Activated CD8-positive, alpha-beta memory T cell treated with anti-CD3 and anti-CD28 coated beads, Interleukin-2, amount 50 U/mL, for 48 hours (primary cell): ENCODE data around the gene PRDM1.
A peak's percentile ranks its signal among the peaks of the same experiment; 100 is the strongest.

Source experiments
- DNase-seq: peaks from one replicate; pipeline ENCODE4 v3.0.0-alpha.2; 2020

Gene PRDM1

DNA sequence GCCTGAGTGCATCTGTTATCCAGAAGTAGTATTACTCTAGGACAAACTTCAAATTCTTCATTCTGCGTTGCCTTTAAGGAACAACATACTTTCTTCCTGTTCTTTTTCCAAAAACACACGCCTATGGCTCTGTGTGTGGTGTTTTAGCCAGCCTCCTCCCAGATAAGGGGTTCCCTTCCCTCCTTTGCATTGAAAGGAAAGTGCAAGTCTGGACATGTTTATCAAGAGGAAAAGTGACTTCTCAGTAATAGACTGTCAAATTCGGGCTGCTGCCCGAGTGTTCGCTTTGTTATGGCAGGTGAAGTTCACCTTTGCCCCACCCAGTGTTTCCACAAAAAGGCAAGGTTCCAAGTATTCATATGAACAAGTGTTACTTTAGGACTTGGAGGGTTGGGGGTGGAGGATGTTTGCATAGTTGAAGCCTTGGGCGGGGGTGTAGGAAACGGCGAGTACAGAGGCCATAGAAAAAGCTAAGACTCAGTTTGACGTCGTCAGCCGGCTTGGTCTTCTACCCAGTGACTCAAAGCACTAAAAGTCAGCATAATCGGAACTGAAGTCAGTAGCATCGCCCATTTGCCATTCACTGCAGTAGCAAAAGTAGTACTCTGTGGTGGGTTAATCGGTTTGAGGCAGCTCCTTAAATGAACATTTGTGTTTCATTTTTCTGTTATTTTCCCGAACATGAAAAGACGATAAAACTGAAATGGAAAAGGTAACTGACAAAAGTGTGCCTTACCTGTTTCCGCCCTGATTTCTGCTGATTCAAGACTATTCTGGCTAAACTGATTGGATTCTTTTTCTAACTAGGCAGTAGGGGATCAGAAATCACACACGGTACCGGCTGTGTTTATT, 12.5 kb downstream of the PRDM1 start:
- peak; percentile 81 for DNase-seq

DNA sequence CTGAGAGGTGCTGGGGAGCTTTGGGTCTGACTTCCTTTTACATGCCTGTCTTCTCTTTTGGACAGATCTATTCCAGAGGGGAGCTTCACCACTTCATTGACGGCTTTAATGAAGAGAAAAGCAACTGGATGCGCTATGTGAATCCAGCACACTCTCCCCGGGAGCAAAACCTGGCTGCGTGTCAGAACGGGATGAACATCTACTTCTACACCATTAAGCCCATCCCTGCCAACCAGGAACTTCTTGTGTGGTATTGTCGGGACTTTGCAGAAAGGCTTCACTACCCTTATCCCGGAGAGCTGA, 13.1 kb downstream of the PRDM1 start:
- no peak for DNase-seq

DNA sequence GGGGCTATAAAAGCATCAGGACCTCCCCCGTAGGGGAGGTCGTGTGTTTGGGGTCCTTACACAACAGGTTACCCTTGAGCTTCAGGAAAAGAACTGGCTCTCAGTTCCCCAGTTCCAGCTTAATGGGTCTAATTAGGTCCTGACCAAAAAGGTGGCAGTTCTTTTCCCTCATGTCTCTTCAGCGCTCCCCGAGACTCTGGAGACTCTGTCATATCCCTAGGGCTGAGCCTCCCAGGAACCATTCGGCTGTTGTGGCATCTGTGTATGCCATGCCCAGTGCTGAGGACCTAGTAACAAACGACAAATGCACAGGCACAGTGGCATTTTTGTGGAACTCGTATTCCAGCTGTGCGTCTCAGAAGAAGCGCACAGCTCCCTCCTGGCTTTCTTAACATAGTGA, 14.6 kb downstream of the PRDM1 start:
- DNase-seq, result no peak

DNA sequence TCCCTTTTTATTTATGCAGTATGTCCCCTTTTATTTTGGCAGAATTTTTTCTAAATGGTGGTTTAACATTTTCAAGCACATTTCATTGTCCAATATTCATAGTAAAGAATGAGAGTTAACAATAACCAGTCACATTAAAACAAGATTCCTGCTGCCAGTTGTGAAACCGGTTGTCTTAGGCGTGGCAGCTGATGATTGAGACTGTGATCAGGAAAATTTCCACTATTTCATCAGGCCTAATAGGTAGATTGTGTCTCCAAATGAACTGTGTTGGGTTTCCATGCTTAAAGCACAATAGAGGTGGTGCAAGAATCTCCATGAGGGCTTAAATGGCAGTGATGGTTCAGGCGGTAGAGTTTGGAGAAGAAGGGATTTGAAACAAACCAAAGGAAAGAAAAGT, 15.3 kb downstream of the PRDM1 start:
- no peak for DNase-seq

DNA sequence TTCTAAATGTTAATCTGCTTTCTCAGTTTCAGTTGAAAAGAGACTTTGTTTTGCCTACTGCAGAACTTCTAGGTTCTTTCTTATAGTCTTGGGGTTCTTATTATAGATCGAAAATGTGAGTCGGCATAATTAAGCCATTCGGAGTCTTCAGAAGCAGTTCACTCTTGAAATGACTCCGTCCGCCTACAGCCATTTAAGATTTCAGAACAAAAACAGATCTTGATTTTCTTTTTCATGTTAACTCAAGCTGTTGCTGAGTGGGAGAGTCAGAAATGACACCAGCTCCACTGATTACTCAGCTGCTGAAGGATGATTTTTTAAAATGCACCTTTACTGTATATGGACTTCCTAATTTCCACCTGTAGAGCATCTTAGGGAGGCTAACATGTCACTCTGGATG, 15.9 kb downstream of the PRDM1 start:
- no peak for DNase-seq

DNA sequence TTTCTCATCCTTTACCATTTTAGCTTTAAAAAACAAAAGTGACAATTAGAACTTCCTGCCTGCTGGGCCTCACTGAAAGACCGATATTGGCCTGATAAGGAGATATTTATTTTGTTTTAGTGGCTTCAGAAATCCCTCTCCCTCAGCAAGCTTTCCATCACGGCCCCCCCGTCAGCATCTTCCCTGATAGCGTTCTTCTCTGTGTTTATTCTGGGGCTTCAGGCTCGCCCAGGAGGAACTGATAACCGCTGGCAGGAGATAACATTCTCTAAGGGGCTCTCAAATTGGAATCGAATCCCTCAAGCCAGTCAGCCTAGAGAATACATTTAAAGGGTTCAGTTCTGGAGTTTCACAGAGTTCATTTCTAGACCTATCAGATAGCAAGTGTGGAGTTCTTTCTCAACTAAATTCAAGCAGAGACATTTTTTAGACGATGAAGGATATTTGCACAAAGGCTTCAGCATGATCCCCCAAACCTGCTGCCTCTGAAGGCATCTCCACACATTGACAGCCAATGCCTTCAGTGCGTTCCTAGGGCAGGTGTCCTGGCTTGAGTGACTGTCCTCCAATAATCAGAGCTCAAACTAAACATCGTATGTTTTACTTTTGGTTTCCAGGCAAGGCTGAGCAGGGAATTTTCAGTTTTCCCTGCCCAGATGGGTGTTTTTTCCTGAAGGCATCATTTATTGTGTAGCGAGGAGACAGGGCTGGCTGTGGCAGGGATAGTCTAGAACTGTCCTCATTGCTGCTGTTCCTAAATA, 17.0 kb downstream of the PRDM1 start:
- no peak for DNase-seq

DNA sequence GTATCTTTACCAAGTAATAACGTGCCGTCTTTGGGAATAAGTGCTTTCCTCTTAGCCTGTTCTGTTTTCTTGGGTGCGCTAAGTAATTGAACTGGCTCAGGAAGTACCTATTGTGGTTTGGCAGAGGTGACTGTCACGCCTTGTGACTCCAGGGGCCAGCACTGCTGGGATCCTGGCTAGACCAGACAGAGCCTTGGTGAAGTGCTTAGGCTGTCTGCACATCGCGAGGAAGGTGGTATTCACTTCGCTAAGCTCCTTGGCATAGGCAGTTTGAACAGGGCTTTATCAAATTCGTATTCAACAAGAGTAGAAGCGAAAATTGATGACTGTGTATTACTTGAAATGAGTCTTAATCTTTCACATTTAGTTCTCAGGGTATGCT, 17.6 kb downstream of the PRDM1 start:
- no peak for DNase-seq

DNA sequence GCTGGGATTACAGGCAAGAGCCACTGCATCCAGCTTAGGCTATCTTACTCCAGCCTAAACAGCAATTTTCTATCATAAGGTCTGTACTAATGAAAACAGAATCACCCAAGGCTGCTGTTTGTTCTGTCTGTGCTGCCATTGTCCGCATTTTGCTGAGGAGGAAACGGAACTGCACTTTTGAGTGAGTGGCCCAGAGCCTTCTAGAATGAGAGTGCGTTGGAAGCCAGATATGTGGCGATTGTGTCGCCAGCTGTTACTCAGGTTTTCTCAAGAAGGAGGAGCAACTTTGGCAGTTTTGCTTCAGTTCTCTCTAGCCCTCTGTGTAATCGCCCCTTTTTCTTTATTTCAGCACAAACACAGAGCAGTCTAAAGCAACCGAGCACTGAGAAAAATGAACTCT, 18.3 kb downstream of the PRDM1 start:
- no peak for DNase-seq

DNA sequence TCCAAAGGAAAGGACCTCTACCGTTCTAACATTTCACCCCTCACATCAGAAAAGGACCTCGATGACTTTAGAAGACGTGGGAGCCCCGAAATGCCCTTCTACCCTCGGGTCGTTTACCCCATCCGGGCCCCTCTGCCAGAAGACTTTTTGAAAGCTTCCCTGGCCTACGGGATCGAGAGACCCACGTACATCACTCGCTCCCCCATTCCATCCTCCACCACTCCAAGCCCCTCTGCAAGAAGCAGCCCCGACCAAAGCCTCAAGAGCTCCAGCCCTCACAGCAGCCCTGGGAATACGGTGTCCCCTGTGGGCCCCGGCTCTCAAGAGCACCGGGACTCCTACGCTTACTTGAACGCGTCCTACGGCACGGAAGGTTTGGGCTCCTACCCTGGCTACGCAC, 18.8 kb downstream of the PRDM1 start:
- DNase-seq, result no peak

DNA sequence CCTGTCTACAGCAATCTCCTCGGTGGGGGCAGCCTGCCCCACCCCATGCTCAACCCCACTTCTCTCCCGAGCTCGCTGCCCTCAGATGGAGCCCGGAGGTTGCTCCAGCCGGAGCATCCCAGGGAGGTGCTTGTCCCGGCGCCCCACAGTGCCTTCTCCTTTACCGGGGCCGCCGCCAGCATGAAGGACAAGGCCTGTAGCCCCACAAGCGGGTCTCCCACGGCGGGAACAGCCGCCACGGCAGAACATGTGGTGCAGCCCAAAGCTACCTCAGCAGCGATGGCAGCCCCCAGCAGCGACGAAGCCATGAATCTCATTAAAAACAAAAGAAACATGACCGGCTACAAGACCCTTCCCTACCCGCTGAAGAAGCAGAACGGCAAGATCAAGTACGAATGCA, 19.4 kb downstream of the PRDM1 start:
- no peak for DNase-seq

DNA sequence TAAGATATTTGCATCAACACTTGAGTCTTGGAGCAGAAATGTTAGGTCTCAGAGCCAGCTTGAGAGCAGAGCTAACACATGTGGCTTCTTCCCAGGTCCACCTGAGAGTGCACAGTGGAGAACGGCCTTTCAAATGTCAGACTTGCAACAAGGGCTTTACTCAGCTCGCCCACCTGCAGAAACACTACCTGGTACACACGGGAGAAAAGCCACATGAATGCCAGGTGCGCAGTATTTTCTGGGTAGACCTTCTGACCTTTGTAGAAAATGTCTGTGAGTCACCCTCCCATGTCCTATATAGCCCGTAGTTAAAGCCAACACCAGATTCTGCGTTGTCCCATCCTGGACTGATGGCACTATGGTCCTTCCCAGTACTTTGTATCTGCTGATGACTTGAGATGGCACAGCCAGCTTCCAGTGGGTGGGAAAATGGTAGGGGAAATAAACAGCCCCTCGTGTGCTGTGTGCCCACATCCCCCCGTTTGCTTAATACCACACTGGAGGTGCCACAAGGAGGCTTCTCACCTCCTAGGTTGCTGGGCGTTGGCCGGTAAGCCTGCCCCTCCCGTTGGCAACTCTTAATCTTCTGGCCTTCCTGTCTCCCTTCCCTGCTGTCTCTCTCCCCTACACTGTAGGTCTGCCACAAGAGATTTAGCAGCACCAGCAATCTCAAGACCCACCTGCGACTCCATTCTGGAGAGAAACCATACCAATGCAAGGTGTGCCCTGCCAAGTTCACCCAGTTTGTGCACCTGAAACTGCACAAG, 20.3 kb downstream of the PRDM1 start:
- DNase-seq, result no peak

DNA sequence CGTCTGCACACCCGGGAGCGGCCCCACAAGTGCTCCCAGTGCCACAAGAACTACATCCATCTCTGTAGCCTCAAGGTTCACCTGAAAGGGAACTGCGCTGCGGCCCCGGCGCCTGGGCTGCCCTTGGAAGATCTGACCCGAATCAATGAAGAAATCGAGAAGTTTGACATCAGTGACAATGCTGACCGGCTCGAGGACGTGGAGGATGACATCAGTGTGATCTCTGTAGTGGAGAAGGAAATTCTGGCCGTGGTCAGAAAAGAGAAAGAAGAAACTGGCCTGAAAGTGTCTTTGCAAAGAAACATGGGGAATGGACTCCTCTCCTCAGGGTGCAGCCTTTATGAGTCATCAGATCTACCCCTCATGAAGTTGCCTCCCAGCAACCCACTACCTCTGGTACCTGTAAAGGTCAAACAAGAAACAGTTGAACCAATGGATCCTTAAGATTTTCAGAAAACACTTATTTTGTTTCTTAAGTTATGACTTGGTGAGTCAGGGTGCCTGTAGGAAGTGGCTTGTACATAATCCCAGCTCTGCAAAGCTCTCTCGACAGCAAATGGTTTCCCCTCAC, 21.0 kb downstream of the PRDM1 start:
- no peak for DNase-seq

DNA sequence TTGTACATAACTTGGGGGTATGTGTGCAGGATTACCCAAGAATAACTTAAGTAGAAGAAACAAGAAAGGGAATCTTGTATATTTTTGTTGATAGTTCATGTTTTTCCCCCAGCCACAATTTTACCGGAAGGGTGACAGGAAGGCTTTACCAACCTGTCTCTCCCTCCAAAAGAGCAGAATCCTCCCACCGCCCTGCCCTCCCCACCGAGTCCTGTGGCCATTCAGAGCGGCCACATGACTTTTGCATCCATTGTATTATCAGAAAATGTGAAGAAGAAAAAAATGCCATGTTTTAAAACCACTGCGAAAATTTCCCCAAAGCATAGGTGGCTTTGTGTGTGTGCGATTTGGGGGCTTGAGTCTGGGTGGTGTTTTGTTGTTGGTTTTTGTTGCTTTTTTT, 22.0 kb downstream of the PRDM1 start:
- no peak for DNase-seq

DNA sequence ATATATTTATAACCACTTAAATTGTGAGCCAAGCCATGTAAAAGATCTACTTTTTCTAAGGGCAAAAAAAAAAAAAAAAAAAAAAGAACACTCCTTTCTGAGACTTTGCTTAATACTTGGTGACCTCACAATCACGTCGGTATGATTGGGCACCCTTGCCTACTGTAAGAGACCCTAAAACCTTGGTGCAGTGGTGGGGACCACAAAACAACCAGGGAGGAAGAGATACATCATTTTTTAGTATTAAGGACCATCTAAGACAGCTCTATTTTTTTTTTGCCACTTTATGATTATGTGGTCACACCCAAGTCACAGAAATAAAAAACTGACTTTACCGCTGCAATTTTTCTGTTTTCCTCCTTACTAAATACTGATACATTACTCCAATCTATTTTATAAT, 22.9 kb downstream of the PRDM1 start:
- DNase-seq, result no peak

DNA sequence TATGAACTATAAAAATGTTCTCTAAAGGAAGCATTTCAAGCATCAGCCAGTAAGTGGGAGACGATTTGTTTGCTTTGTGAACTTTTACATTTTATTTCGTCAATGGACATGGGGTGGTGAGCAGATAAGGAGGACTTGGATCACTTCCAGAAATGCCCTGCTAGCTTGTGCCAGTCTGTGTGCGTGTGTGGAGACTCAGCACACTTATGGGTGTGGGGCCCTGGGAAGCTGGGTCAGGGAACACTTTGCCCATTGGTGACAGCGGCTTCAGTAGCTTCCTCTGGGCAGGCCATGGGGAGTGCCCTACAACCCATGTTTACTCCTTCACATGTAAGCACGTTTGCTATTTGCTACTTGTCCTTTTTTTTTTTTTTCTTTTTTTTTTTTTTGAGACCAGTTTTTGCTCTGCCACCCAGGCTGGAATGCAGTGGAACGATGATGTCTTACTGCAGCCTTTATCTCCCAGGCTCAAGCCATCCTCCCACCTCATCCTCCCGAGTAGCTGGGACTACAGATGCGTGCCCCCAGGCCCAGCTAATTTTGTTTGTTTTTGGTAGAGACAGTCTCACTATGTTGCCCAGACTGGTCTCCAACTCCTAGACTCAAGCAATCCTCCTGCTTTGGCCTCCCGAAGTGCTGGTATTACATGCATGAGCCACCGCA, 24.2 kb downstream of the PRDM1 start:
- DNase-seq, result no peak

DNA sequence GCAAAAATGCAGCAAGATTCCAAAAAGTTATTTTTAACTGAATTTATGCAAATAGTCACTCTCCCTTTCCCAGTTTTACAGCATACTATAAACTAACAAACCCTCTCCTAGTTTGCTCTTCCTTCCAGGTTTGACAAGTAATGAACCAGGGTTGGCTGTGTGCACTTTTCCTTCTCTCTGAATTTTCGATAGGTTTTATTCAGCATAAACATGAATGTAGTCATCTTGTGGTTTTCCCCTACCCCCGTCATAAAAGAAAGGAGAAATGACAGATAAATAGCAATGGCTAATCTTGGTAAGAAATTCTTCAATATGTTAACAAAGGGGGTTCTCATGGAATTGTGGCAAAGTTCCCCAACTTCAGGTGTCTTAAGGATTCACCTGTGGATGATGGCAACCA, 26.3 kb downstream of the PRDM1 start:
- DNase-seq, result no peak

DNA sequence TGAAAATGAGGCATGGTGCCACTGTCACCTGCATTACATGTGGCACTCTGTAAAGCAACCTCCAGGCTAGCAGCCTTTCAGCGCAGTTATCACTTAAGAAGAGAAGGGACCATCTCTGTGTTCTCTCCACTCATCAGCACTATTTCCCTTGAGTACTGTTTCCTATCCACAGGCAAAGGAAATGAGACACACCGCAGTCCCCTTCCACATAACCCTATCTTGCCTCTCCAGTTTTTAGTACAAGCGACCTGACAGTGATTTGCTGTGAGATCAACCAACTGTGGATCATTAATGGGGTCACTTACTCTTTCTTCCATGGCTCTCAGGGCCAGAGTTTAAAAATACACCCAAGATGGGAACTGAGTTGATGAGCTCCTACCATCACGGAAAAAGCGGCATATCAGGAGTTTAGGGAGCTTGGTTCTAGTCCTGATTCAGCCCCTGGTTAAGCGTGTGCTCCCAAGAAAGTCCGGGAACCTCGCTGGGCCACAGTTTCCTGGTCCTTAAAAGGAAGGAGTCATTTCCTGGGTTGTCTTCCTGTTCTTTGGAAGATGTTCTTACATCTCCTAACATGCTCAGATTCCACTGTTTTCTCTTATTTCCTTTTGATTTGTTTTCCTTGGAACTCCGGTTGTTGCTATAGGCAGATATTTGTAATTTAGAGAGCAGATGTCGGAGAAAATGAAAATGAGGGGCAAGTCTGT, 27.3 kb downstream of the PRDM1 start:
- DNase-seq, result no peak

DNA sequence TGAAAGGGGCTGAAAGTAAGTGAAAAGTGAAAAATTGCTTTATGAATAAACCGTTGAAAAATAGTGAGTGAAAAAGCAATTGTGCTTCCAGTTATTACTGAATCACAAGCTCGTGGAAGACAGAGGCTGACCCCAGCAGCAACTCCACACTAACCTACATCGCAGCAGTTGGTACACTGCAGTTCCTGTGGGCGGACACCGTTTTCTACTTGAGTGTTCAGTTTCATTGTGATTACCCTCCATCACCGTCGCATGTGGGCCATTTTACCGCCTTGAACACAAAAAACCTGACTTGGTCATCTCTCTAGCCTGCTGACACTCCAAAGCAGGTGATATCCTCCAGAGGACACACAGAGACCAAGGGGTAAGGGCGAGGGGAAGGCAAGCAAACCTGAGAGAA, 28.4 kb downstream of the PRDM1 start:
- DNase-seq, result peak; percentile 80

DNA sequence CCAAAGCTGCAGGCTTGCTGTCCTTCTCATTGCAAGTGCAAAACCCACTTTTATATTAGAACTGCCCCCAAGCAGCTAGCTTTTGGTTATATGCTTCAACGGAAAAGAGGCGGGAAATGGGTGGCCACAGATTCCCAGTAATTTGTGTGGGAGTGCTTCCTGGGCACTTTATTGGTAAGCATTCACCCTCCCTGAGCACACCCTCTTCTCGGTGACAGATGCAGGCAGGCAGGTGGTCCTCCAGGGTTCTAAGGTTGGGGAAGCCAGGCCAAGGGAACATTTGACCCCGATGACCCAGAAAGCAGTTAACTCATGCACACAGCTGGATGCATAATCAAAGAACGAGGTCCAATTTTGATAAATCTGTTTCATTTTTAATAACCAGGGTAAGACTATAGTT, 29.1 kb downstream of the PRDM1 start:
- no peak for DNase-seq

DNA sequence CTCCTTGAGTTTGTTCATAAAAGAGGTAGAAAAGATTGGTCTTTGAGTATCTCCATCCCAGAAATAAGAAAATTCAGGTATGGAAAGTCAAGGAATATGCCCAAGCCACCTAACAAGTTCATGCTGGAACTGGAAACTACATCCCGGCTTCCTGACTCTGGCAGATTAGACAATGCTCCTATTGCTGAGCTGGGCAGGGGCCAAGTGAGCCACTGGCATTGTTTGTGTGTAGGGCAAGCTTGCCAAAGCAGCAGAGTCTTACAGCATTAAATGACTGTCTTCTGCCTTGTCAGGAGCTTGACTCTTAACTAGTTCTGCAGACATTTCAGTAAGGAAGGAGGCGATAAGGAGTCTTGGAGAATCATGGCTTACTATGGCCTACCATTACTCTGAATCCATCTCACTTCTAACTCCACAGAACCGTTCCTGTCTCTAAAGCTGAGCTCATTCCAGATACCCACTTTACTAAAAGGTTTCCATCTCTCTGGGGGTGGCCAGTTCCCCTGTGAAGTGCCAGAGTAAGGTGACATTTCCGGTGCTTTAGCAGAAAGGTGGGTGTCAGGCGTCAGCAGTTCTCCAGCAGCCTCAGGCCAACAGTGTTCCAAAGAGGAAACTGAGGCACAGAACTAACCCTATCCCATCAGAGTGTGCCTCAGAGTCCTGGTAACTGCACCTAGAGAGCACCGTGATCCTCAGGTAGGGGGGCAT, 30.1 kb downstream of the PRDM1 start:
- DNase-seq, result no peak

DNA sequence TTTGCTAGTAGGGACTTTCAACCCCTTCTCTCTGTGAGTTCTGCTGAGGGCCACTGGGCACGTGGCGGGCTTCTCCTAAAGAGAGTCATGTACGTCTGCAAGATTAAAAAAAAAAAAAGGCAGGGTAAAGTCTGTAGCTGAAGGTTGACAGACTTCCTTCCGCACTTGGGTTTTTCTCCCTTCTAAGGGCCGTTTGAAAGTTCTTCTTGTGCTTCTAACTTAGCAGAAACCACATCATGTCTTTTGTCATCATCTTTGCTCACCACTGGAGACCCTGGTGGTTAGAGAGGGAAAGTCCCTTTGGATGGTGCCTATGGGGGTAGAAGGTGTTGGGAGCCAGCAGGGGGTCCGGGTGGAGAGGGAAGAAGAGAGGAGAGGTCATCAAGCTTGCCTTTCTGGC, 31.4 kb downstream of the PRDM1 start:
- no peak for DNase-seq
